ENCODE results near the gene TRERF1.
A peak's percentile ranks its signal among the peaks of the same experiment; 100 is the strongest.
"Not testable (repeated sequence)": the region's sequence is repeated elsewhere in the genome, so short reads cannot be mapped to it uniquely, and the experiment has no call there.

TRERF1 gene

GRCh38 chr6:42451333-42452170, at the start of gene TRERF1:
Gene TRERF1, minus strand, starts transcription at chr6:42451926. Its CDS starts 182,336 bp downstream, at chr6:42269590.
- peak; percentile 74 for DNase-seq

GRCh38 chr6:42498473-42499128, 46.9 kb upstream of the TRERF1 start:
- DNase-seq, result no peak

DNA sequence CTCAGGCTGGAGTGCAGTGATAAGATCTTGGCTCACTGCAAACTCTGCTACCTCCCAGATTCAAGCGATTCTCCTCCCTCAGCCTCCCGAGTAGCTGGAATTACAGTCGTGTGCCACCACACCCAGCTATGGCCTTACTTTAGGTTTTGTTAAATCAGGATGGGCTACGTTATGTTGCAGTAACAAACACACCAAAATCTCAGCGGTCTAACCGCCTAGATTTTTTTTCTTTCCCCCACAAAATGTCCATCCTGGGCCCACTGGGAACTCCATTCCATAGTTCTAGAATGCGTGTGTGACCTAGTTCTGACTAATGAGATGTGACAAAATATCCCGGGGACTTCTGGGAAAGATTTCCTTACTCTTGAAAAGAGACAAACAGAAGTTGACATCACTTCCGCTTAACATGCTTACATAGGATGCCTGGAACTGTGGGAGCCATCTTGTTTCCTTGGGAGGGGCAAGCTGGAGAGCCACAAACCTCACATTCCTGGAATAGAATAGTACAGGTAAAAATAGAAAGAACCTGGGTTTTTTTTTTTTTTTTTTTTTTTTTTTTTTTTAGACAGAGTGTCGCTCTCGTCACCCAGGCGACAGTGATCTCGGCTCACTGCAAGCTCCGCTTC, 42.3 kb upstream of the TRERF1 start:
- no peak for DNase-seq

GRCh38 chr6:42488129-42488528, 36.4 kb upstream of the TRERF1 start:
- DNase-seq, result no peak

GRCh38 chr6:42484261-42484660, 32.5 kb upstream of the TRERF1 start:
- DNase-seq, result no peak

- no peak for DNase-seq
Observed at GRCh38 chr6:42482174-42482573, 30.4 kb upstream of the TRERF1 start.

DNA sequence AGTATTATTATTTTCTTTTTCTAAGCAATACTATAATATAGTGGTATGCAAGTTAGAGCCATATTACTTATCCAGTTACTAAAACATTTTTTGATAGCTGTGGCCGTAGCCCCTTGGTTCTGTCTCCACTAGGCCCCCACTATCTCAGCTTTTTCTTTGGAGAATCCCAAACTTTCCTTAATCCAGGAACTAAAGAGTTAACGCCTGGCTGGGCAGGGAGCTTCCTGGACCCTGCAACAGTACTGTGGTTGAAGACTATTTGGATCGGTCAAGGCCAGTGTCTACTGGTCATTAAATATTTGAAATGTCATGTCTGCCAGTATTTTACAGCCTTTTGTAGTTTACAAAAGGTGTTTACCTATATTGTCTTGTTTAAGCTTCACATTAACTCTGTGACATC, 20.0 kb upstream of the TRERF1 start:
- DNase-seq, result no peak

DNA sequence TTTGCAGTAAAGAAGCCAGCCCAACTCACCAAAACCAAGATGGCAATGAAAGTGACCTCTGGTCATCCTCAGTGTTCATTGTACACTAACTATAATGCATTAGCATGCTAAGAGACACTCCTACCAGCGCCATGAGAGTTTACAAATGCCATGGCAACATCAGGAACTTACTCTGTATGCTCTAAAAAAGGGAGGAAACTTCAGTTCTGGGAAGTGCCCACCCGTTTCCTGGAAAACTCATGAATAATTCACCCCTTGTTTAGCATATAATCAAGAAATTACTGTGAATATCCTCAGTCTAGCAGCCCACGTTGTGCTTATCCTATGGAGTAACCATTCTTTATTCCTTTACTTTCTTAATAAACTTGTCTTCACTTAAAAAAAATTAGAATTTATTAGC, 19.4 kb upstream of the TRERF1 start:
- no peak for DNase-seq

DNA sequence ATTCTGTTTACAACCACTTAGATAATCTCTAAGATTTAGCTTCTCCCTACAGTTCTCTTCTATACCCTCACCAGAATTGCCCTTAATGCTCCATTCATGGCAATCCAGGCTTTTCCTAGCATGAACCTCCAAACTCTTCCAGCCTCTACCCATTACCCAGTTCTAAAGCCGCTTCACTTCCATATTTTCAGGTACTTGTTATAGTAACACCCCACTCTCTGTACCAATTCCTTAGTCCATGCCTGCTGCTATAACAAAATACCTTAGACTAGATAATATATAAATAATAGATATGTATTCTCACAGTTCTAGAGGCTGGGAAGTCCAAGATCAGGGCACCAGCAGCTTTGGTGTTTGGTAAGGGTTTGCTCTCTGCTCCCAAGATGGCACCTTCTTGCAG, 16.5 kb upstream of the TRERF1 start:
- DNase-seq, result no peak

DNA sequence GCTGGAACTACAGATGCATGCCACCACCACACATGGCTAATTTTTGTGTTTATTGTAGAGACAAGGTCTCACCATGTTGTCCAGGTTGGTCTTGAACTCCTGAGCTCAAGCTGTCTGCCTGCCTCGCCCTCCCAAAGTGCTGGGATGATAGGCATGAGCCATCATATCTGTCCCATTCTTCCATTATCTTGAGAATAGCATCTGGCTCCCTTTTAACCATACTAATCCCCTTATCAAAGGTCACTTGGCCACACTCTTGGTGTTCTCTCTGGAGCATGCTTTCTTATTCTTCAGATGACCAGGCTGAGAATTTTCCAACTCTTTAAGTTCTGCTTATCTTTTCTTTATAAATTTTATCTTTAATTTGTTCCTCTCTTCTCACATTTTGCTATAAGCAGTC, 15.9 kb upstream of the TRERF1 start:
- no peak for DNase-seq

- DNase-seq, result not testable (repeated sequence)
Observed at GRCh38 chr6:42466470-42466869, 14.7 kb upstream of the TRERF1 start.

DNA sequence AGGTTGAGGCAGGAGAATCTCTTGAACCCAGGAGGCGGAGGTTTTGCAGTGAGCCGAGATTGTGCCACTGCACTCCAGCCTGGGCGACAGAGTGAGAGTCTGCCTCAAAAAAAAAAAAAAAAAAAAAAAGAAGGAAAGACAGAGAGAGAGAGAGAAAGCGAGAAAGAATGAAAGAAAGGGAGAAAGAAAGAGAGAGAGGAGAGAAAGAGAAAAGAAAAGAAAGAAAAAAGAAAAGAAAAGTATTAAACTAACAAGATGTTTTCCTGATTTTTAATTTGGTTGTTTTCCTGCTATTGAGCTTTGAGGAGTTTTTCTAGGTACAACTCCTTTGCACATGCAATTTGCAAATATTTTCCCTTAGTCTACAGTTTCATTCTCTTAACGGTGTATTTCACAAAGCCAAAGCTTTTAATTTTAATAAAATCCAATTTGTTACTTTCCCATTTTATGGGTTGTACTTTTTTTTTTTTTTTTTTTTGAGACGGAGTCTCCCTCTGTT, 10.8 kb upstream of the TRERF1 start:
- DNase-seq, result no peak

- DNase-seq, result no peak
Observed at GRCh38 chr6:42460883-42461282, 9.2 kb upstream of the TRERF1 start.

GRCh38 chr6:42459888-42460287, 8.2 kb upstream of the TRERF1 start:
- DNase-seq, result no peak

DNA sequence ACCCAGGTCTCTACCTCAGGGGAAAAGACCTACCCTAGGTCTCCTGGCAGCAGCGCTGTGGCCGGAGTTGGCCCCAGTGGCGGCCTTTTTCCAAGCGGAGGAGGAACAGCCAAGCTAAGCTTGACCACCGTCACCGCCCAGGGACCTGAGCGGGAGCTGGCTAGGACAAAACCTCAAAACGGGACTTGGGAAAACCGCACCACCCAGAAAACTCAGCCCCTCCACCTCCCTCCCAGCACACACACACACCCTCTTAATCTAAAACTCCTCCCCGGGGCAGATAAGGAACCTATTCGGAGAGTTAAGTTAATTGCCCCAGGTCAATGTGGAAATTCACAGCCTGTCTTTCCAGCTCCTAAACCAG, 2.7 kb upstream of the TRERF1 start:
- no peak for DNase-seq

GRCh38 chr6:42453654-42454427, 2.1 kb upstream of the TRERF1 start:
- peak; percentile 24 for DNase-seq

- DNase-seq, result peak; percentile 89
Observed at GRCh38 chr6:42453031-42453653, 1.4 kb upstream of the TRERF1 start.

- peak; percentile 62 for DNase-seq
Observed at GRCh38 chr6:42452171-42453030, 675 bp upstream of the TRERF1 start.

- DNase-seq, result peak; percentile 52
Observed at GRCh38 chr6:42450477-42451332, 1.0 kb downstream of the TRERF1 start.

DNA sequence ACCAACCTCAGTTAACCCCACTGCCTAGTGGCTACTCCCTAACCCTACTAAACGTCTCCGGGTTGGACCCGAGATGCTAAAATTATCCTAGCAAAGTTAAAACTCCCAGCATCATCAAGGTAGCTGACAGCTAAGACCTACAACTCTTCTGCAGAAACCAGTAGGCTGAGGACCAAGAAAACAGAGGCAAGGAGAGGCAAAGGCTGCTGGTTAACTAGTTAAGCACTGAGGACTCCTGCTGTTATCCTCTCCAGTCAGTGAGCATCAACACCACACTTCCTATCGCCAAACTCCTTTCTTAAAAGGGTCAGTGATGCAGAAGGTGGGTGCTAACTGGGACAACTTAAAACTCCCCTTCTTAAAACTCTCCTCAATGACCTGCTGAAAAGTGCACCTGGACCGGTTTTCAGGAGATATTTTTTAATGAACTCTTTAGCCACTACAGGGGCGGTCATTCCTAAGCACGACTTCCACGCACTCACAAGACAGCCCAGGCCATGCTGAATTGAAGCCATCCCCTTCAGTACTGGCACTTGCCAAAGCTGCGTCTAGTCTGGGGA, 1.7 kb downstream of the TRERF1 start:
- DNase-seq, result peak; percentile 7

Data from CD4-positive, alpha-beta T cell treated with Interleukin-6 for 4 hours (primary cell).